Measurements from ENCODE around the gene ABHD16B. TPM values are rescaled to one million over a fixed set of nuclear protein-coding genes. Genes with fewer than 3 reads are reported as not detected.
A peak's percentile ranks its signal among the peaks of the same experiment; 100 is the strongest.

Gene ABHD16B
- total and polyA plus RNA-seq, 7 experiments from 2014 or later, result 0.24 to 1.1 (median 0.65) TPM; not detected in 4

DNA sequence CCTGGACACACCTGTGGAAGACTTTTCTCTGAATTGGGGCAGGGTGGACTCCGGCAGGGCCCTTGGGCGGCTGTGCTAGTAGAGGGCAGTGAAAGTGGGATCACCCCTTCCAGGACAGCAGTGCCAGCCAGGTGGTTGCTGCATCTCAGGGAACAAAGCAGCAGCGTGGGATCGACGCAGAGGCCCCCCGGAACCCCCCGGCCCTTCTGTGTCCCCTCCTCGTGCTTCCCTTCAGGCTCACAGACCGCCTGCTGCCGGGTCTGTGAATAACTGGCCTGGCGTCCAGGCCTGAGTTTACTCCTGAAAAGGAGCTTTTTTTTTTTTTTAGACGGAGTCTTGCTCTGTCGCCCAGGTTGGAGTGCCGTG lies 24.7 kb downstream of the ABHD16B start:
- intact Hi-C loops (cut with micrococcal nuclease), result no loop called here
- no peaks in the 10 kb centered on the region for H3K9me3 Mint-ChIP-seq
- H3K4me3 Mint-ChIP-seq, result no peak overlapping the region
- H3K27ac Mint-ChIP-seq, result no peak overlapping the region
- H3K4me1 ChIP-seq (ENCODE audit: control insufficient read depth in 2 of 2, insufficient read depth in 2 of 2, low read length in 2 of 2), result no peaks in the 10 kb centered on the region
- H3K36me3 Mint-ChIP-seq, result peaks cover 0 to 24% (median 3%) of the 10 kb centered on the region in 5 donors
- ATAC-seq (no peak), DNase-seq (no peak)
- ChIA-PET CTCF (no interaction called here), POLR2A (interaction anchor here (0.7 kb wide), 1 partner anchor 32 kb away, joined by 3 read pairs; no protein-coding TSS in a partner anchor)
- peaks cover 0 to 7% (median 0%) of the 10 kb centered on the region in 7 donors for H3K4me1 Mint-ChIP-seq
- no peaks in the 10 kb centered on the region for H3K27me3 ChIP-seq (ENCODE audit: control insufficient read depth in 2 of 2, insufficient read depth in 2 of 2, low read length in 2 of 2)
- H3K27me3 Mint-ChIP-seq, result no peaks in the 10 kb centered on the region
- H3K9me3 ChIP-seq (ENCODE audit: control insufficient read depth in 2 of 3, low read length in 3 of 3), result no peaks in the 10 kb centered on the region
- no peak overlapping the region for H3K4me3 ChIP-seq (ENCODE audit: low read length)
- no peak overlapping the region for H3K27ac ChIP-seq (ENCODE audit: low read depth, low read length)
- peaks cover 0 to 88% (median 4%) of the 10 kb centered on the region in 3 experiments for H3K36me3 ChIP-seq (ENCODE audit: control insufficient read depth in 2 of 3, insufficient read depth in 3 of 3, low read length in 3 of 3)

DNA sequence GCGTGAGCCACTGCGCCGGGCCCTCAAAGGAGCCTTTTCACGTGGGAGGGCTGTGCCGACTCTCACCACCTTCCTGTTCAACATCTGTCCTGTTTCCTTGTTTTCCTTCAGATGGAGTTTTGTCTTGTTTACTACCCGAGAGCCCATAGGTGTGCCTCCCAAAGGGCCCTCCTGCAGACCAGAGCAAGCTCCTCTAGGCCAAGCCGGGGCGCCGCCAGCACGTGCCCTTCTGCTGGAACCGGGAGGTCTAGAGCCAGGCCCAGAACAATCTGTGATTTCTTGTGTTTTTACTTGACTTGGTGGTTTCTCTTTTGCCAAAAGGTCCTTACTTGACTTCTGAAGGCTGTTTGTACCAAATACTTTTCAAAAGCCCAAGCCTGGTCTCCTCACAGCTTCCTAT lies 25.6 kb downstream of the ABHD16B start:
- Mint-ChIP-seq H3K4me1 (peaks cover 0 to 7% (median 0%) of the 10 kb centered on the region in 7 donors), H3K4me3 (no peak overlapping the region), H3K9me3 (no peaks in the 10 kb centered on the region), H3K27me3 (no peaks in the 10 kb centered on the region), H3K27ac (no peak overlapping the region), H3K36me3 (peaks cover 0 to 26% (median 3%) of the 10 kb centered on the region in 5 donors)
- Histone ChIP-seq H3K27me3 (ENCODE audit: control insufficient read depth in 2 of 2, insufficient read depth in 2 of 2, low read length in 2 of 2) (no peaks in the 10 kb centered on the region), H3K9me3 (ENCODE audit: control insufficient read depth in 2 of 3, low read length in 3 of 3) (no peaks in the 10 kb centered on the region), H3K36me3 (ENCODE audit: control insufficient read depth in 2 of 3, insufficient read depth in 3 of 3, low read length in 3 of 3) (peaks cover 0 to 85% (median 4%) of the 10 kb centered on the region in 3 experiments), H3K4me1 (ENCODE audit: control insufficient read depth in 2 of 2, insufficient read depth in 2 of 2, low read length in 2 of 2) (no peaks in the 10 kb centered on the region), H3K27ac (ENCODE audit: low read depth, low read length) (no peak overlapping the region), H3K4me3 (ENCODE audit: low read length) (no peak overlapping the region)
- no peak for DNase-seq
- CTCF ChIA-PET, result interaction anchor here (0.5 to 0.6 kb wide), 2 partner anchors 60 to 89 kb away, joined by 3 to 4 read pairs; no protein-coding TSS in a partner anchor
- intact Hi-C loops (cut with micrococcal nuclease), result no loop called here
- POLR2A ChIA-PET, result interaction anchor here (0.6 kb wide), 1 partner anchor 30 kb away, joined by 6 read pairs; no protein-coding TSS in a partner anchor
- ATAC-seq, result no peak

DNA sequence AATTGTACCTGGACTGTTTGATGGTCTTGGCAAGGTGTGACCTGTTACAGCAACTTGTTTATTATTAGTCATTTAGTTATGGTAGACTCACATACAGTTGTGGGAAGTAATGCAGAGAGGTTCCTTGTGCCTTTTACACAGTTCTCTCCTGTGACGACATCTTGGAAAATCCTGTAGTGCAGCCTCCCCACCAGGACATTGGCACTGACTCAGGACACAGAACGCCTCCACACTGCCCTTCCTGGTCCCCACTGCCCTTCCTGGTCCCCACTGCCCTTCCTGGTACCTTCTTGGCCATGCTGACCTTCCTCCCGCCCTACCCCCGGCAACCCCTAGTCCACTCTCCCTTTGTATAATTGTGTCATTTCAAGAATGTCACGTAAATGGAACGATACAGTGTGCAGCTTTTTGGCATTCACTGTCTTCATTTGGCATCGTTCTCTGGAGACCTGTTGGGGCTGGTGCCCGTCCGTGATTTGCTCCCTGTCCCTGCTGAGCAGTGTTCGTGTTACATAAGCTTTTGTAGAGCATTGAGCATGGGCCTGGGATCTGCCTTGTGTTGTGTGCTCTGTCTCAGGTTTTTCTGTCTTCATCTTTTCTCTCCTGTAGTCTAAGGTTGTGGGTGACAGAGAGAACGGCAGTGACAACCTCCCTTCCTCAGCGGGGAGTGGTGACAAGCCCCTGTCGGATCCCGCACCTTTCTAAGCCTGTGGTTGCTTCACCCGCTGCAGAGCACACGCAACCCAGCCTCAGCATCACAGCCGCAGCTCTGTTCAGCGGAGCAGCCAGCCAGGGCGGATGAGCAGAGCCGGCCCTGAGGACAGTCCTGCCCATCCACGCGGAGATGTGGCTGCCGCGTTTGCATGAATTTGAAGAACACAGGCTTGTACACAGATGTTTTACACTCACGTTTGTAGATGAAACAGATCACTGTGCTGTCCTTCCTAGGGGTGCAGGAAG lies 28.2 kb downstream of the ABHD16B start:
- no peak overlapping the region for H3K4me3 Mint-ChIP-seq
- Histone ChIP-seq H3K36me3 (ENCODE audit: control insufficient read depth in 2 of 3, insufficient read depth in 3 of 3, low read length in 3 of 3) (peaks cover 0 to 60% (median 4%) of the 10 kb centered on the region in 3 experiments), H3K9me3 (ENCODE audit: control insufficient read depth in 2 of 3, low read length in 3 of 3) (no peaks in the 10 kb centered on the region), H3K4me1 (ENCODE audit: control insufficient read depth in 2 of 2, insufficient read depth in 2 of 2, low read length in 2 of 2) (no peaks in the 10 kb centered on the region), H3K4me3 (ENCODE audit: low read length) (no peak overlapping the region), H3K27me3 (ENCODE audit: control insufficient read depth in 2 of 2, insufficient read depth in 2 of 2, low read length in 2 of 2) (no peaks in the 10 kb centered on the region), H3K27ac (ENCODE audit: low read depth, low read length) (no peak overlapping the region)
- DNase-seq (no peak), ATAC-seq (no peak)
- CTCF ChIA-PET, result no interaction called here
- no peaks in the 10 kb centered on the region for H3K27me3 Mint-ChIP-seq
- H3K9me3 Mint-ChIP-seq, result no peaks in the 10 kb centered on the region
- intact Hi-C loops (cut with micrococcal nuclease), result loop anchor here in 1 of 2 donors (10.0 kb wide), 1 partner anchor 175 kb away; the partner anchor contains the start of gene TCEA2
- peaks cover 0 to 20% (median 3%) of the 10 kb centered on the region in 5 donors for H3K36me3 Mint-ChIP-seq
- POLR2A ChIA-PET, result interaction anchor here (0.9 kb wide), 1 partner anchor 25 kb away, joined by 3 read pairs; the partner anchor contains the start of gene TPD52L2
- H3K4me1 Mint-ChIP-seq, result peaks cover 5 to 10% (median 6%) of the 10 kb centered on the region in 7 donors
- H3K27ac Mint-ChIP-seq, result peak overlapping the region in 1 of 9 donors; percentile 46

- Mint-ChIP-seq H3K27me3 (no peaks in the 10 kb centered on the region), H3K27ac (no peak overlapping the region), H3K4me3 (no peak overlapping the region), H3K9me3 (no peaks in the 10 kb centered on the region), H3K36me3 (peaks cover 0 to 20% (median 3%) of the 10 kb centered on the region in 5 donors), H3K4me1 (peaks cover 5 to 10% (median 8%) of the 10 kb centered on the region in 7 donors)
- ChIA-PET CTCF (no interaction called here), POLR2A (interaction anchor here (0.9 kb wide), 1 partner anchor 25 kb away, joined by 3 read pairs; the partner anchor contains the start of gene TPD52L2)
- Histone ChIP-seq H3K4me1 (ENCODE audit: control insufficient read depth in 2 of 2, insufficient read depth in 2 of 2, low read length in 2 of 2) (no peaks in the 10 kb centered on the region), H3K9me3 (ENCODE audit: control insufficient read depth in 2 of 3, low read length in 3 of 3) (no peaks in the 10 kb centered on the region), H3K27me3 (ENCODE audit: control insufficient read depth in 2 of 2, insufficient read depth in 2 of 2, low read length in 2 of 2) (no peaks in the 10 kb centered on the region), H3K27ac (ENCODE audit: low read depth, low read length) (no peak overlapping the region), H3K4me3 (ENCODE audit: low read length) (no peak overlapping the region), H3K36me3 (ENCODE audit: control insufficient read depth in 2 of 3, insufficient read depth in 3 of 3, low read length in 3 of 3) (peaks cover 0 to 53% (median 4%) of the 10 kb centered on the region in 3 experiments)
- no peak for ATAC-seq
- intact Hi-C loops (cut with micrococcal nuclease), result loop anchor here in 1 of 2 donors (10.0 kb wide), 1 partner anchor 175 kb away; the partner anchor contains the start of gene TCEA2
- DNase-seq, result no peak
Observed at GRCh38 chr20:63890201-63890576, 28.9 kb downstream of the ABHD16B start.

DNA sequence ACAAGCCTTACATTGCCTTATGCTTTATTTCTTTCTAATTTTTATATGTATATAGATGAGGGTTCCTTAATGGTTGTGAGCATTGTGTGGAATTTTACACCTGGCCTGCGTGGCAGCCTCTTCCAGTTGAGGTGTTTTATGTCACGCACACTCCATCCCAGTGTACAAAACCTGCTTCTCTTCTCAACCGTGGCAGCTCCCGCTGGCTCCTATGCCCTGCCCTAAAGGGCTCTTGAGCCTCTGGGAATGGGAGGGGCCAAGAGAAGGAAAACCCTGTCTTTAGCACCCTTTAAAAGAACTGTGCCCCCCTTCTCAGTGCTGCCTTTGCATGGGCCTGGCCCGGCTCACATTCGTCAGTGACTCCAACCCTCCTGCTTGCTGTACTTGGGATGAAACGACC lies 29.3 kb downstream of the ABHD16B start:
- no peak overlapping the region for H3K27ac ChIP-seq (ENCODE audit: low read depth, low read length)
- no peak for DNase-seq

More for the DNA sequence above, 29.3 kb downstream of the ABHD16B start:
- Mint-ChIP-seq H3K36me3 (peaks cover 0 to 20% (median 3%) of the 10 kb centered on the region in 5 donors), H3K4me1 (peaks cover 5 to 10% (median 8%) of the 10 kb centered on the region in 7 donors), H3K4me3 (no peak overlapping the region), H3K27ac (no peak overlapping the region), H3K27me3 (no peaks in the 10 kb centered on the region), H3K9me3 (no peaks in the 10 kb centered on the region)
- no peaks in the 10 kb centered on the region for H3K27me3 ChIP-seq (ENCODE audit: control insufficient read depth in 2 of 2, insufficient read depth in 2 of 2, low read length in 2 of 2)
- ATAC-seq, result no peak
- ChIA-PET POLR2A (interaction anchor here (0.9 to 1.6 kb wide), 2 partner anchors 11 to 26 kb away, joined by 3 read pairs; partner anchors contain the start of gene TPD52L2), CTCF (no interaction called here)
- no peaks in the 10 kb centered on the region for H3K4me1 ChIP-seq (ENCODE audit: control insufficient read depth in 2 of 2, insufficient read depth in 2 of 2, low read length in 2 of 2)
- no peak overlapping the region for H3K4me3 ChIP-seq (ENCODE audit: low read length)
- peaks cover 0 to 49% (median 4%) of the 10 kb centered on the region in 3 experiments for H3K36me3 ChIP-seq (ENCODE audit: control insufficient read depth in 2 of 3, insufficient read depth in 3 of 3, low read length in 3 of 3)
- intact Hi-C loops (cut with micrococcal nuclease), result loop anchor here in 1 of 2 donors (10.0 kb wide), 1 partner anchor 174 kb away; the partner anchor contains the start of gene TCEA2
- no peaks in the 10 kb centered on the region for H3K9me3 ChIP-seq (ENCODE audit: control insufficient read depth in 2 of 3, low read length in 3 of 3)
